Measurements from ENCODE around the gene BBOF1.
"Not testable (repeated sequence)": the region's sequence is repeated elsewhere in the genome, so short reads cannot be mapped to it uniquely, and the experiment has no call there.

The BBOF1 gene

GRCh38 chr14:74018586-74019407, at the start of gene BBOF1, which contains the start of gene ENTPD5:
TSS of gene BBOF1 (plus strand) at chr14:74019349. CDS start at chr14:74019479, 130 bp downstream.
TSS of gene ENTPD5 (minus strand) at chr14:74019288. CDS start at chr14:73988102, 31,186 bp downstream.
- intact Hi-C loops (cut with DNase I): loop anchor here (2.0 kb wide), 2 partner anchors 66 to 68 kb away; partner anchors contain the start of genes ALDH6A1, COQ6, FAM161B and LIN52
- DNase-seq: peak; percentile 74 to 98 (median 85)

GRCh38 chr14:73973497-73973896, 45.7 kb upstream of the BBOF1 start:
- DNase-seq: no peak
- intact Hi-C loops (cut with DNase I): no loop called here

GRCh38 chr14:73976125-73976524, 43.0 kb upstream of the BBOF1 start:
- intact Hi-C loops (cut with DNase I): no loop called here
- DNase-seq: no peak

- DNase-seq: no peak
- intact Hi-C loops (cut with DNase I): no loop called here
Observed at GRCh38 chr14:73977896-73978295, 41.3 kb upstream of the BBOF1 start.

- intact Hi-C loops (cut with DNase I): no loop called here
- DNase-seq: no peak
Observed at GRCh38 chr14:73988065-73988464, 31.1 kb upstream of the BBOF1 start.

- intact Hi-C loops (cut with DNase I); DNase-seq: not testable (repeated sequence)
Observed at GRCh38 chr14:73988656-73989055, 30.5 kb upstream of the BBOF1 start.

GRCh38 chr14:73991092-73991491, 28.1 kb upstream of the BBOF1 start:
- DNase-seq: no peak
- intact Hi-C loops (cut with DNase I): no loop called here

GRCh38 chr14:73994926-73995325, 24.2 kb upstream of the BBOF1 start:
- DNase-seq; intact Hi-C loops (cut with DNase I): not testable (repeated sequence)

GRCh38 chr14:73995977-73996378, 23.2 kb upstream of the BBOF1 start:
- intact Hi-C loops (cut with DNase I): no loop called here
- no peak for DNase-seq

GRCh38 chr14:73996731-73997107, 22.4 kb upstream of the BBOF1 start:
- DNase-seq: no peak
- intact Hi-C loops (cut with DNase I): no loop called here

GRCh38 chr14:73997108-73997943, 21.8 kb upstream of the BBOF1 start:
- no peak for DNase-seq
- intact Hi-C loops (cut with DNase I): no loop called here

GRCh38 chr14:73997944-73998447, 21.2 kb upstream of the BBOF1 start:
- intact Hi-C loops (cut with DNase I): no loop called here
- DNase-seq: no peak

GRCh38 chr14:73998726-73999125, 20.4 kb upstream of the BBOF1 start:
- intact Hi-C loops (cut with DNase I): no loop called here
- DNase-seq: no peak

- DNase-seq: not testable (repeated sequence)
Observed at GRCh38 chr14:74005664-74006063, 13.5 kb upstream of the BBOF1 start.

GRCh38 chr14:74008843-74009499, 10.2 kb upstream of the BBOF1 start:
- intact Hi-C loops (cut with DNase I): no loop called here
- no peak for DNase-seq

More at GRCh38 chr14:74005664-74006063, 13.5 kb upstream of the BBOF1 start:
- intact Hi-C loops (cut with DNase I): not testable (repeated sequence)

- DNase-seq: no peak
- intact Hi-C loops (cut with DNase I): no loop called here
Observed at GRCh38 chr14:74014299-74014698, 4.8 kb upstream of the BBOF1 start.

- intact Hi-C loops (cut with DNase I): no loop called here
- DNase-seq: no peak
Observed at GRCh38 chr14:74015176-74015575, 4.0 kb upstream of the BBOF1 start.

GRCh38 chr14:74015963-74016362, 3.2 kb upstream of the BBOF1 start:
- intact Hi-C loops (cut with DNase I): no loop called here
- no peak for DNase-seq

- intact Hi-C loops (cut with DNase I): loop anchor here (2.0 kb wide), 2 partner anchors 67 kb away; partner anchors contain the start of genes ALDH6A1, COQ6, FAM161B and LIN52
- DNase-seq: no peak
Observed at GRCh38 chr14:74018174-74018585, 969 bp upstream of the BBOF1 start.

- DNase-seq: peak in 1 of 10 donors; percentile 63
- intact Hi-C loops (cut with DNase I): loop anchor here (2.0 kb wide), 2 partner anchors 65 to 69 kb away; partner anchors contain the start of genes ALDH6A1, COQ6, FAM161B and LIN52
Observed at GRCh38 chr14:74019408-74020137, 424 bp downstream of the BBOF1 start.

Data from posterior cingulate gyrus (tissue), 11 donors.